Calu3 (cell line): ENCODE results near the gene EXOSC6. TPM values are rescaled to one million over a fixed set of nuclear protein-coding genes. Genes with fewer than 3 reads are reported as not detected.
"Not testable (repeated sequence)": the region's sequence is repeated elsewhere in the genome, so short reads cannot be mapped to it uniquely, and the experiment has no call there.

Source experiments
- BruUV-seq: library from RNA; stranded (reverse); fragments of 400-500 nt; replicated peaks from 2 replicates; lab custom pipeline; 2021; lab: Mats Ljungman, UMichigan
- CTCF ChIA-PET: fragments of 300-600 bp; sonication (Branson Sonifier 250); formaldehyde crosslinking; loops from one replicate; lab custom pipeline; 2022; ENCODE audit warnings: antibody characterized with exemption; lab: Charles Lee
- DNase-seq: peaks from one replicate; pipeline ENCODE4 v3.0.0; 2022
- H3K27ac Mint-ChIP-seq: one replicate; pipeline ENCODE4 v1.8.0; 2022; ENCODE audit warnings: mixed read lengths; ENCODE audit not compliant: unreplicated experiment
- H3K27me3 Mint-ChIP-seq: one replicate; pipeline ENCODE4 v1.8.0; 2022; ENCODE audit warnings: mixed read lengths; ENCODE audit not compliant: unreplicated experiment
- H3K36me3 Mint-ChIP-seq: one replicate; pipeline ENCODE4 v1.8.0; 2022; ENCODE audit warnings: mild to moderate bottlenecking, moderate library complexity, mixed read lengths; ENCODE audit not compliant: insufficient read depth, unreplicated experiment
- H3K4me1 Mint-ChIP-seq: one replicate; pipeline ENCODE4 v1.8.0; 2022; ENCODE audit warnings: mild to moderate bottlenecking, low read depth, mixed read lengths; ENCODE audit not compliant: unreplicated experiment
- H3K4me3 Mint-ChIP-seq: one replicate; pipeline ENCODE4 v1.8.0; 2022; ENCODE audit warnings: mild to moderate bottlenecking, low read depth, moderate library complexity, mixed read lengths; ENCODE audit not compliant: unreplicated experiment
- H3K9me3 Mint-ChIP-seq: one replicate; pipeline ENCODE4 v1.8.0; 2022; ENCODE audit warnings: low read depth, mixed read lengths; ENCODE audit not compliant: unreplicated experiment
- intact Hi-C: fragments of 100-400 bp; cut with micrococcal nuclease; formaldehyde crosslinking; loops from one replicate; pipeline ENCODE4 v1.10.0; 2022; ENCODE audit not compliant: unreplicated experiment
- total RNA-seq: library from RNA; stranded (reverse); gene quantifications from 2 replicates; pipeline ENCODE4 v1.2.3, GENCODE V29; 2022
- TF ChIP-seq, protein P1 (sequence below): fragments of 200-600 bp; IDR thresholded peaks from one replicate; pipeline ENCODE4 v1.8.0; 2022; ENCODE audit warnings: antibody characterized with exemption; ENCODE audit not compliant: unreplicated experiment

EXOSC6 gene
- total RNA-seq, 1 experiment from 2014 or later: 32.3 TPM

DNA sequence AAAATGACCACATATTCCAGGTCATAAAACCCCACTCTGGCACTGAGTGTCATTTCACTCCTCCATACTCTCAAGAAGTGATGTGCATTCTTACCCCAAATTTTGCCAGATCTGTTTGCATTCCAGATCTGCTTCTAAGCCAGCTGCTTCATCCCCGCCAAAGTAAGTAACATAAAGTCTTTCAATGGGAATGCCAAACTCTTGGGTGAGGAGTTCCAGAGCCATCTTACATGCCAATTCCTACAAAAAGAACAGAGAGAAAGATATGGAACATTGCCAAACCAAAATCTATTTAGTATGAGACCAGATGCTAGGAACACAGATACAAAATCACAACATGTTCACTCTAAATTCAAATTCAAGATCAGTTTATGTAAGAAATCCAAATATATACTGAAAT, 24.7 kb upstream of the EXOSC6 start:
- CTCF ChIA-PET: interaction anchor here (0.7 kb wide), 1 partner anchor 14 kb away, joined by 3 read pairs; no protein-coding TSS in a partner anchor
- no peak for DNase-seq
- TF ChIP-seq, protein P1, sequence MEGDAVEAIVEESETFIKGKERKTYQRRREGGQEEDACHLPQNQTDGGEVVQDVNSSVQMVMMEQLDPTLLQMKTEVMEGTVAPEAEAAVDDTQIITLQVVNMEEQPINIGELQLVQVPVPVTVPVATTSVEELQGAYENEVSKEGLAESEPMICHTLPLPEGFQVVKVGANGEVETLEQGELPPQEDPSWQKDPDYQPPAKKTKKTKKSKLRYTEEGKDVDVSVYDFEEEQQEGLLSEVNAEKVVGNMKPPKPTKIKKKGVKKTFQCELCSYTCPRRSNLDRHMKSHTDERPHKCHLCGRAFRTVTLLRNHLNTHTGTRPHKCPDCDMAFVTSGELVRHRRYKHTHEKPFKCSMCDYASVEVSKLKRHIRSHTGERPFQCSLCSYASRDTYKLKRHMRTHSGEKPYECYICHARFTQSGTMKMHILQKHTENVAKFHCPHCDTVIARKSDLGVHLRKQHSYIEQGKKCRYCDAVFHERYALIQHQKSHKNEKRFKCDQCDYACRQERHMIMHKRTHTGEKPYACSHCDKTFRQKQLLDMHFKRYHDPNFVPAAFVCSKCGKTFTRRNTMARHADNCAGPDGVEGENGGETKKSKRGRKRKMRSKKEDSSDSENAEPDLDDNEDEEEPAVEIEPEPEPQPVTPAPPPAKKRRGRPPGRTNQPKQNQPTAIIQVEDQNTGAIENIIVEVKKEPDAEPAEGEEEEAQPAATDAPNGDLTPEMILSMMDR: no peak
- Mint-ChIP-seq H3K27me3 (no peaks in the 10 kb centered on the region), H3K27ac (peak overlapping the region; percentile 19), H3K4me3 (no peak overlapping the region), H3K9me3 (no peaks in the 10 kb centered on the region), H3K36me3 (peaks cover 100% of the 10 kb centered on the region), H3K4me1 (no peaks in the 10 kb centered on the region)
- BruUV-seq: no TSS peak
- intact Hi-C loops: no loop called here

DNA sequence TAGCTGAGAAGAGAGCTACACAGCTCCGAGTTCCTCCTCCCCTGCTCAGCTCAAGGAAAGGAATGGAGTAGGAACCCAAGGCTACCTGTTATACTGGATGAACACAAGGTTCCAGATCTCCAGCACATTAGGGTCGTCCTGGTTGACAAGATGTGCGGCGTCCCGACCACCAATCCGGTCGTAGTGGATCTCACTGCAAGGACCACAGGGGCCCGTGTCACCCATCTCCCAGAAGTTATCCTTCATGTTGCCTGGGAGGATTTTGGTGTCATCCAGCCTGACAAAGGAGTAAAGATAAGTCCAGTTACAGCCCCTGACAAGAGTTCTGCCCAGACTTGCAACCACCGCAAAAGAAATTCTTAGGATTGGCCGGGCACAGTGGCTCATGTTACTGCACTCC, 20.0 kb upstream of the EXOSC6 start:
- H3K27me3 Mint-ChIP-seq: no peaks in the 10 kb centered on the region
- TF ChIP-seq, protein P1: no peak
- H3K9me3 Mint-ChIP-seq: no peaks in the 10 kb centered on the region
- peaks cover 100% of the 10 kb centered on the region for H3K36me3 Mint-ChIP-seq
- CTCF ChIA-PET: interaction anchor here (0.5 to 0.8 kb wide), 2 partner anchors 13 to 738 kb away, joined by 3 read pairs; no protein-coding TSS in a partner anchor
- no peak for DNase-seq
- H3K27ac Mint-ChIP-seq: no peak overlapping the region
- no peaks in the 10 kb centered on the region for H3K4me1 Mint-ChIP-seq
- intact Hi-C loops: no loop called here
- H3K4me3 Mint-ChIP-seq: no peak overlapping the region
- no TSS peak for BruUV-seq

DNA sequence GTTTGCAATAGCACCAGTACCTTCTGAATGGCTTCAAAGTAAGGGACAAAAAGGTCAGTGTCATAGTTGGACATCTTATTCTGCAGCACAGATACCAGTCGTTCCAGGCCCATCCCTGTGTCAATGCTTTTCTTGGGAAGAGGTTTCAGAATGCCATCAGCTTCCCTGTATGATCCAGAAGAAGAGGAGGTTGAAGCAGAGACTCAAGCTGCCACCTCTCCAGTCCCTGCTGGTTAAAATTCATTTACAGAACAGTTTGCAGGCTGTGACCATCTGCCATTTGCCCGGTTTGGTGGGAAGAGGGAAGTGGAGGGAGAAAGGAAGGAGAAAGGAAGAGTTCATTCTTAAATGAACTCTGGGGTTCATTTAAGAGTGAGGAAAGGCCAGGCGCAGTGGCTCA, 18.4 kb upstream of the EXOSC6 start:
- CTCF ChIA-PET: no interaction called here
- Mint-ChIP-seq H3K4me1 (no peaks in the 10 kb centered on the region), H3K4me3 (no peak overlapping the region), H3K27ac (no peak overlapping the region), H3K36me3 (peaks cover 98% of the 10 kb centered on the region), H3K9me3 (no peaks in the 10 kb centered on the region), H3K27me3 (no peaks in the 10 kb centered on the region)
- TF ChIP-seq, protein P1: no peak
- DNase-seq: no peak
- intact Hi-C loops: no loop called here
- no TSS peak for BruUV-seq

DNA sequence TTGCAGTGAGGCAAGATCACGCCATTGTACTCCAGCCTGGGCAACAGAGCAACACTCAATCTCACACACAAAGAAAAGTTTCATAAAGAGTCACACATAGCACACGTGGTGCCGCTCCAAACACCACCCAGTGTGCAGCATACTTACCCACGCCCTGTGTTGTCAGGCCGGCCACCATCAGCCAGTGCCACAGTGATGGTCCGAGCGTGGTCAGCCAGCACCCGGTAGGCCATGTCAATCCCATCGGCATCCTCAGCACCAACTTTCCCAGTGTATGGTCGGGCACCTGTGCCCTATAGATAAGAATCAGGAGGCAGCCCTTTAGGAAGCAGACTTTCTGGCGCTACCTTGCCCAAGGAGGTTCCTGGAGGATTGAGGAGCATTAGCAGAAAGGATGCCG, 17.7 kb upstream of the EXOSC6 start:
- Mint-ChIP-seq H3K27me3 (no peaks in the 10 kb centered on the region), H3K9me3 (no peaks in the 10 kb centered on the region), H3K4me1 (no peaks in the 10 kb centered on the region), H3K4me3 (no peak overlapping the region), H3K27ac (peak overlapping the region; percentile 42), H3K36me3 (peaks cover 98% of the 10 kb centered on the region)
- CTCF ChIA-PET: no interaction called here
- TF ChIP-seq, protein P1: no peak
- no peak for DNase-seq
- intact Hi-C loops: no loop called here
- BruUV-seq: no TSS peak

DNA sequence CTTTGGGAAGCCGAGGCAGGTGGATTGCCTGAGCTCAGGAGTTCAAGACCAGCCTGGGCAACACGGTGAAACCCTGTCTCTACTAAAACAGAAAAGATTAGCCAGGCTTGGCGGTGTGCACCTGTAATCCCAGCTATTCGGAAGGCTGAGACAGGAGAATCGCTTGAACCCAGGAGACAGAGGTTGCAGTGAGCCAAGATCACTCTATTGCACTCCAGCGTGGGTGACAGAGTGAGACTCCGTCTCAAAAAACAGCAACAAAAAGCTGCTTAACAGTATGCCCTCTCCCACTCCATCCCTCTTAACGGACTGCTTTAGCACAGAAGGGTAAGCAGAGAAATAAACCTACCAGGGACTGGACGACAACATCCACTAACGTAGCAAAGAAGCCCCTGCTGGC, 16.2 kb upstream of the EXOSC6 start:
- H3K27ac Mint-ChIP-seq, H3K27me3 Mint-ChIP-seq, DNase-seq, H3K4me3 Mint-ChIP-seq, BruUV-seq, H3K4me1 Mint-ChIP-seq, intact Hi-C loops, H3K9me3 Mint-ChIP-seq: not testable (repeated sequence)
- H3K36me3 Mint-ChIP-seq: peaks cover 98% of the 10 kb centered on the region
- CTCF ChIA-PET: interaction anchor here (0.5 to 0.9 kb wide), 2 partner anchors 16 to 499 kb away, joined by 3 read pairs; no protein-coding TSS in a partner anchor
